OCI-LY7 (cell line): ENCODE results near the gene DNAAF1.

Source experiments
- EZH2phosphoT487 ChIP-seq: fragments of 200-600 bp; sonication (generic); IDR thresholded peaks from 2 replicates; pipeline ENCODE4 v1.6.1; 2018; ENCODE audit warnings: low read depth, borderline replicate concordance, mild to moderate bottlenecking, mixed run types, antibody characterized with exemption, low read length, moderate library complexity, mixed read lengths
- TF ChIP-seq, protein P1 (sequence below): fragments of 200-600 bp; sonication (generic); conservative IDR thresholded peaks from 2 replicates; pipeline ENCODE4 v1.5.1; 2014; ENCODE audit warnings: mild to moderate bottlenecking, antibody characterized with exemption, low read length, moderate library complexity, mixed read lengths

DNA sequence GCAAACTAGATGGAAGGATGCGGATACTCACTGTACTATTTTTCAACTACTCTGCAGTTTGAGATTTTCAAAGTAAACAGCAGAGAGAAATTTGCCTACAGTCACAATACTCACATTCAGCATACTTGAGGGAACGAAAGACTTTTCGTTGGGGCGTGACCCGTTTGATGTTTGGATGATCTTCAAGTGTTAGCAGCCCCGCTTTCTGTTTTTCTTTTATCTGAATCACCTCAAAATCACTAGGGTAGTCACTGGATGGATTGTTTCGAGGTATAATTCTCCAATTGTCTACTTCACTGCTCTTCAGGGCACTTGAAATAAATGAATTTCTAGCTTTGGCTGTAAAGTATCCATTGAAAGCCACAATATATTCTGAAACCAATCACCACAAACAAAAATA lies 46.2 kb upstream of the DNAAF1 start:
- TF ChIP-seq, protein P1, sequence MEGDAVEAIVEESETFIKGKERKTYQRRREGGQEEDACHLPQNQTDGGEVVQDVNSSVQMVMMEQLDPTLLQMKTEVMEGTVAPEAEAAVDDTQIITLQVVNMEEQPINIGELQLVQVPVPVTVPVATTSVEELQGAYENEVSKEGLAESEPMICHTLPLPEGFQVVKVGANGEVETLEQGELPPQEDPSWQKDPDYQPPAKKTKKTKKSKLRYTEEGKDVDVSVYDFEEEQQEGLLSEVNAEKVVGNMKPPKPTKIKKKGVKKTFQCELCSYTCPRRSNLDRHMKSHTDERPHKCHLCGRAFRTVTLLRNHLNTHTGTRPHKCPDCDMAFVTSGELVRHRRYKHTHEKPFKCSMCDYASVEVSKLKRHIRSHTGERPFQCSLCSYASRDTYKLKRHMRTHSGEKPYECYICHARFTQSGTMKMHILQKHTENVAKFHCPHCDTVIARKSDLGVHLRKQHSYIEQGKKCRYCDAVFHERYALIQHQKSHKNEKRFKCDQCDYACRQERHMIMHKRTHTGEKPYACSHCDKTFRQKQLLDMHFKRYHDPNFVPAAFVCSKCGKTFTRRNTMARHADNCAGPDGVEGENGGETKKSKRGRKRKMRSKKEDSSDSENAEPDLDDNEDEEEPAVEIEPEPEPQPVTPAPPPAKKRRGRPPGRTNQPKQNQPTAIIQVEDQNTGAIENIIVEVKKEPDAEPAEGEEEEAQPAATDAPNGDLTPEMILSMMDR = no peak
- no peak for TF ChIP-seq EZH2phosphoT487
